GM12878 (cell line): ENCODE data around the gene MIER1. TPM values are rescaled to one million over a fixed set of nuclear protein-coding genes. Genes with fewer than 3 reads are reported as not detected.
A peak's percentile ranks its signal among the peaks of the same experiment; 100 is the strongest.

Source experiments
- ATAC-seq: fragments of 200-7000 bp; cut with Tn5 transposase; 3 replicates; pipeline ENCODE4 v1.9.1; 2020; ENCODE audit warnings: mild to moderate bottlenecking, moderate library complexity
- BruUV-seq: library from RNA; stranded (reverse); fragments of 400-500 nt; replicated peaks from 2 replicates; lab custom pipeline; 2021; lab: Mats Ljungman, UMichigan
- CTCF ChIA-PET: fragments of 300-600 bp; sonication (Branson Sonifier 250); formaldehyde crosslinking; extraction: SDS; loops from one replicate; lab custom pipeline; 2021; ENCODE audit warnings: inconsistent platforms; lab: Yijun Ruan, JAX
- POLR2A ChIA-PET: fragments of 350-600 bp; formaldehyde crosslinking; extraction: SDS; loops from one replicate; lab custom pipeline; 2021; ENCODE audit warnings: inconsistent platforms; lab: Charles Lee
- RAD21 ChIA-PET: fragments of 300-600 bp; sonication (Branson Sonifier 250); formaldehyde crosslinking; loops from one replicate; lab custom pipeline; 2023; ENCODE audit warnings: antibody characterized with exemption; ENCODE audit not compliant: unreplicated experiment; lab: Charles Lee
- SMC1A ChIA-PET: fragments of 300-600 bp; sonication (Branson Sonifier 250); formaldehyde crosslinking; loops from one replicate; lab custom pipeline; 2023; ENCODE audit not compliant: unreplicated experiment, uncharacterized antibody; lab: Charles Lee
- DNase-seq: peaks from one replicate; pipeline ENCODE4 v3.0.0-alpha.2; 2011; ENCODE audit warnings: low read depth, low spot score
- FAIRE-seq: peaks from 3 replicates; lab custom pipeline; 2011; peaks lifted over from hg19 to GRCh38; lab: Jason Lieb, UNC
- H2AFZ ChIP-seq: 2 replicates; pipeline ENCODE4 v1.6.0; 2011; ENCODE audit warnings: low read depth, low read length, control low read depth; ENCODE audit not compliant: control insufficient read depth
- H3K27ac ChIP-seq: 2 replicates; pipeline ENCODE4 v1.5.1; 2011; ENCODE audit warnings: control low read depth; ENCODE audit not compliant: control insufficient read depth, insufficient read depth
- H3K27me3 ChIP-seq, 2 experiments: replicated peaks in 1 of 2; 2 replicates each; pipeline versions ENCODE4 v1.6.0 to v1.6.1; 2011; ENCODE audit warnings: low read length in 1 of 2; ENCODE audit not compliant: control insufficient read depth in 2 of 2, insufficient read depth in 2 of 2
- H3K36me3 ChIP-seq, 2 experiments: 2 replicates each; pipeline ENCODE4 v1.5.1; 2011; ENCODE audit warnings: low read length in 1 of 2; ENCODE audit not compliant: control insufficient read depth in 2 of 2, insufficient read depth in 2 of 2
- H3K4me1 ChIP-seq: 2 replicates; pipeline ENCODE4 v1.6.1; 2011; ENCODE audit warnings: mild to moderate bottlenecking, low read length, moderate library complexity, mixed read lengths; ENCODE audit not compliant: control insufficient read depth, insufficient read depth
- H3K4me2 ChIP-seq: 2 replicates; pipeline ENCODE4 v1.6.0; 2011; ENCODE audit warnings: control low read depth; ENCODE audit not compliant: control insufficient read depth, insufficient read depth
- H3K4me3 ChIP-seq: fragments of 200-600 bp; sonication (generic); 2 replicates; pipeline ENCODE4 v1.5.1; 2016
- H3K79me2 ChIP-seq: 2 replicates; pipeline ENCODE4 v1.6.0; 2011; ENCODE audit warnings: low read length; ENCODE audit not compliant: control insufficient read depth, insufficient read depth
- H3K9ac ChIP-seq: 2 replicates; pipeline ENCODE4 v1.8.0; 2011; ENCODE audit warnings: low read length, control low read depth, mixed read lengths; ENCODE audit not compliant: control insufficient read depth, insufficient read depth
- H3K9me3 ChIP-seq: replicated peaks from 3 replicates; pipeline ENCODE4 v1.5.1; 2011; ENCODE audit warnings: mild to moderate bottlenecking, low read length; ENCODE audit not compliant: control insufficient read depth, insufficient read depth
- H4K20me1 ChIP-seq: 2 replicates; pipeline ENCODE4 v1.6.0; 2011; ENCODE audit not compliant: control insufficient read depth, insufficient read depth
- CHD1 ChIP-seq: IDR thresholded peaks from 2 replicates; pipeline ENCODE4 v1.6.1; 2012; ENCODE audit warnings: low read depth, low read length, improper control_type of control experiment
- NFIC ChIP-seq: IDR thresholded peaks from 2 replicates; pipeline ENCODE4 v1.6.1; 2012; ENCODE audit warnings: low read depth, mild to moderate bottlenecking, inconsistent platforms, low read length, moderate library complexity
- NFYA ChIP-seq: IDR thresholded peaks from 2 replicates; pipeline ENCODE4 v1.6.1; 2011; ENCODE audit warnings: low read depth, mild to moderate bottlenecking, low read length, improper control_type of control experiment, borderline replicate concordance
- PAX8 ChIP-seq: fragments of 450-650 bp; IDR thresholded peaks from 2 replicates; pipeline ENCODE4 v1.6.1; 2017; ENCODE audit warnings: mild to moderate bottlenecking, moderate library complexity
- SMAD5 ChIP-seq: IDR thresholded peaks from 2 replicates; pipeline ENCODE4 v1.6.1; 2016; ENCODE audit warnings: antibody characterized with exemption, low read depth
- SMARCA5 ChIP-seq: fragments of 450-650 bp; IDR thresholded peaks from 2 replicates; pipeline ENCODE4 v1.6.1; 2017; ENCODE audit warnings: mild to moderate bottlenecking
- WRNIP1 ChIP-seq: IDR thresholded peaks from 2 replicates; pipeline ENCODE4 v1.6.1; 2011; ENCODE audit warnings: low read depth, low read length, improper control_type of control experiment, borderline replicate concordance
- ZNF217 ChIP-seq: fragments of 450-650 bp; IDR thresholded peaks from 2 replicates; pipeline ENCODE4 v1.6.1; 2017; ENCODE audit warnings: antibody characterized with exemption, mild to moderate bottlenecking
- in situ Hi-C: fragments of 300-500 bp; cut with MboI; formaldehyde crosslinking; loops from 9 replicates; pipeline ENCODE4 v1.14.3; 2018; ENCODE audit warnings: mixed read lengths
- intact Hi-C: fragments of 100-400 bp; cut with micrococcal nuclease; formaldehyde crosslinking; loops from one replicate; pipeline ENCODE4 v1.14.2; 2022; ENCODE audit not compliant: unreplicated experiment
- polyA plus RNA-seq, 11 experiments: library from polyadenylated mRNA; depleted of rRNA in 4 of 11; unstranded in 6 of 11; stranded (reverse) in 5 of 11; fragments of >200 nt; fragmentation: Nextera tagmentation in 4 of 11; fragmentation: Illumina TruSeq in 1 of 11; extraction: Ambion mirVana in 4 of 11; extraction: Trizol in 1 of 11; gene quantifications; 1 replicate in 1 of 11; 2 replicates in 10 of 11; pipeline versions ENCODE4 v1.2.1 to v1.2.3, GENCODE V29; 2011 to 2016; ENCODE audit warnings: inconsistent platforms in 2 of 11, missing spikeins in 2 of 11, low read depth in 1 of 11
- total RNA-seq, 4 experiments: library from RNA; depleted of rRNA in 3 of 4; stranded (reverse); fragments of >200 nt in 3 of 4; fragmentation: Illumina TruSeq in 1 of 4; extraction: Trizol in 1 of 4; gene quantifications; 2 replicates each; pipeline versions ENCODE4 v1.2.1 to v1.2.3, GENCODE V29; 2013 to 2021
- TF ChIP-seq, protein P1 (sequence below): fragments of 450-650 bp; IDR thresholded peaks from 2 replicates; pipeline ENCODE4 v1.6.1; 2017; ENCODE audit warnings: mild to moderate bottlenecking, moderate library complexity
- TF ChIP-seq, protein P2 (sequence below): fragments of 450-650 bp; IDR thresholded peaks from 2 replicates; pipeline ENCODE4 v1.6.1; 2017; ENCODE audit warnings: low read depth, mild to moderate bottlenecking, moderate library complexity
- TF ChIP-seq, protein P3 (sequence below): fragments of 450-650 bp; IDR thresholded peaks from 2 replicates; pipeline ENCODE4 v1.6.1; 2017; ENCODE audit warnings: mild to moderate bottlenecking, low read depth, inconsistent platforms; ENCODE audit not compliant: poor library complexity, severe bottlenecking

Gene MIER1
- total and polyA plus RNA-seq, 10 of the 15 experiments (the other 5 are each of a cell fraction or from before 2014, with no cell fraction given): 13.6 to 39.8 (median 25.7) TPM

DNA sequence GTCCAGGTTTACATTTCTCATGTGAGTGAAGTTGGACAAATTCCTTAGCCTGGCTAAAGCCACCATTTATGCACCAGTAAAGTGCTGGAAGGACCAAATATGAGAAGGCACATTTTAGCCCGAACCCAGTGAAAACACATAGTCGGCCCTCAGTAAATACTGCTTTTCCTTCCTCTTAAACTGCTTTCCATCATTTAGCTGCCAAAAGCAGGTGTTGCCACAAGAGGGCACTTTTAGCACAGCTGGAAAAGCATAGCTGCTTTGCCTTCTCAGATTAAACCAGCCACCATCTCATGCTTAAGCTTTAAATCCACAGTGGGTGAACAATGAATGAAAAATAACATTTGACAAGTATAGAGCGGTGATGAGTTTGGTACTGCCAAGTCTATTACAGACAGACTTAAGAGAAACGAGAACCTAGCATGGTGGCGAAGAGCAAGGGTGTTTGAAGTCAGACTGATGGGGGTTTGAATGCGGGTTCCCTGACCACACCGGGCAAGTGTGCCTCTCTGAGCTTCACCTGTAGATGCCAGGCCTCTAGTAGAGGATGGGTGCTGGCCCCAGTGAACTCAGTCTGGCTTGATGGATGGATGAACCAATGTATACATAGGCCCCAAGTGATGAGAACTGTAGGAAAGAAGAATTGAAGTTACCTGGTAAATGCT is 71.4 kb downstream of the MIER1 start (continued):
- TF ChIP-seq, protein P1, sequence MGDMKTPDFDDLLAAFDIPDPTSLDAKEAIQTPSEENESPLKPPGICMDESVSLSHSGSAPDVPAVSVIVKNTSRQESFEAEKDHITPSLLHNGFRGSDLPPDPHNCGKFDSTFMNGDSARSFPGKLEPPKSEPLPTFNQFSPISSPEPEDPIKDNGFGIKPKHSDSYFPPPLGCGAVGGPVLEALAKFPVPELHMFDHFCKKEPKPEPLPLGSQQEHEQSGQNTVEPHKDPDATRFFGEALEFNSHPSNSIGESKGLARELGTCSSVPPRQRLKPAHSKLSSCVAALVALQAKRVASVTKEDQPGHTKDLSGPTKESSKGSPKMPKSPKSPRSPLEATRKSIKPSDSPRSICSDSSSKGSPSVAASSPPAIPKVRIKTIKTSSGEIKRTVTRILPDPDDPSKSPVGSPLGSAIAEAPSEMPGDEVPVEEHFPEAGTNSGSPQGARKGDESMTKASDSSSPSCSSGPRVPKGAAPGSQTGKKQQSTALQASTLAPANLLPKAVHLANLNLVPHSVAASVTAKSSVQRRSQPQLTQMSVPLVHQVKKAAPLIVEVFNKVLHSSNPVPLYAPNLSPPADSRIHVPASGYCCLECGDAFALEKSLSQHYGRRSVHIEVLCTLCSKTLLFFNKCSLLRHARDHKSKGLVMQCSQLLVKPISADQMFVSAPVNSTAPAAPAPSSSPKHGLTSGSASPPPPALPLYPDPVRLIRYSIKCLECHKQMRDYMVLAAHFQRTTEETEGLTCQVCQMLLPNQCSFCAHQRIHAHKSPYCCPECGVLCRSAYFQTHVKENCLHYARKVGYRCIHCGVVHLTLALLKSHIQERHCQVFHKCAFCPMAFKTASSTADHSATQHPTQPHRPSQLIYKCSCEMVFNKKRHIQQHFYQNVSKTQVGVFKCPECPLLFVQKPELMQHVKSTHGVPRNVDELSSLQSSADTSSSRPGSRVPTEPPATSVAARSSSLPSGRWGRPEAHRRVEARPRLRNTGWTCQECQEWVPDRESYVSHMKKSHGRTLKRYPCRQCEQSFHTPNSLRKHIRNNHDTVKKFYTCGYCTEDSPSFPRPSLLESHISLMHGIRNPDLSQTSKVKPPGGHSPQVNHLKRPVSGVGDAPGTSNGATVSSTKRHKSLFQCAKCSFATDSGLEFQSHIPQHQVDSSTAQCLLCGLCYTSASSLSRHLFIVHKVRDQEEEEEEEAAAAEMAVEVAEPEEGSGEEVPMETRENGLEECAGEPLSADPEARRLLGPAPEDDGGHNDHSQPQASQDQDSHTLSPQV: 0 out of 2 replicates have a peak, but pooled peaks have one; percentile 63
- TF ChIP-seq SMAD5 (no peak), NFYA (no peak), ZNF217 (no peak)
- TF ChIP-seq, protein P2, sequence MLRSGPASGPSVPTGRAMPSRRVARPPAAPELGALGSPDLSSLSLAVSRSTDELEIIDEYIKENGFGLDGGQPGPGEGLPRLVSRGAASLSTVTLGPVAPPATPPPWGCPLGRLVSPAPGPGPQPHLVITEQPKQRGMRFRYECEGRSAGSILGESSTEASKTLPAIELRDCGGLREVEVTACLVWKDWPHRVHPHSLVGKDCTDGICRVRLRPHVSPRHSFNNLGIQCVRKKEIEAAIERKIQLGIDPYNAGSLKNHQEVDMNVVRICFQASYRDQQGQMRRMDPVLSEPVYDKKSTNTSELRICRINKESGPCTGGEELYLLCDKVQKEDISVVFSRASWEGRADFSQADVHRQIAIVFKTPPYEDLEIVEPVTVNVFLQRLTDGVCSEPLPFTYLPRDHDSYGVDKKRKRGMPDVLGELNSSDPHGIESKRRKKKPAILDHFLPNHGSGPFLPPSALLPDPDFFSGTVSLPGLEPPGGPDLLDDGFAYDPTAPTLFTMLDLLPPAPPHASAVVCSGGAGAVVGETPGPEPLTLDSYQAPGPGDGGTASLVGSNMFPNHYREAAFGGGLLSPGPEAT: 0 out of 2 replicates have a peak, but pooled peaks have one; percentile 13

DNA sequence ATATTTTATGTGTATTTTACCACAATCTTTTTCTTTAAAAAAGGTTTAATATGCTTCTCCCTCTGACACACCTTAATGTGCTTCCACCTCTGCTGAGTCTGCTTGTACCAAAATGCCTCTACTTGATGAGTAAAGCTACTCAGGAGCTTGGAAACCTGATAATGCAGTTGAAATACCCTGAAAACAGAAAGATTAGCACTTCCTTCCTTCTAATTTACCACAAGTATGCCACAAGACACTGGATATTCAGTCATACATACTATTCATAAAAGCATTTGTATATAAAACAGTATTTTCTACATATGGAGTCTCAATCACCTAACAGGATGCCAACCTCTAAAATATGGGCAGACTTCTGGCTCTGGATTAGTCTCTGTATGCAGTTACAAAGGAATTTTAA is 74.2 kb downstream of the MIER1 start:
- no peak for FAIRE-seq
- Histone ChIP-seq H3K4me3 (no peak overlapping the region), H3K79me2 (no peaks in the 10 kb centered on the region), H3K27me3 (no peaks in the 10 kb centered on the region), H2AFZ (no peak overlapping the region), H3K9ac (no peak overlapping the region), H3K36me3 (no peaks in the 10 kb centered on the region; a peak in 1 of 4 replicates), H3K27ac (no peak overlapping the region), H3K4me2 (no peak overlapping the region), H3K4me1 (no peaks in the 10 kb centered on the region), H4K20me1 (no peaks in the 10 kb centered on the region), H3K9me3 (no peaks in the 10 kb centered on the region)
- SMC1A ChIA-PET: interaction anchor here (1.1 to 2.0 kb wide), 4 partner anchors 21 to 212 kb away, joined by 3 to 6 read pairs (median 4); no protein-coding TSS in a partner anchor
- ATAC-seq: no peak
- in situ Hi-C loops: loop anchor here (10.0 kb wide), 1 partner anchor 506 kb away; no protein-coding TSS in a partner anchor
- CTCF ChIA-PET: interaction anchor here (1.1 to 1.3 kb wide), 3 partner anchors 20 to 215 kb away, joined by 3 to 7 read pairs (median 6); no protein-coding TSS in a partner anchor
- no peak for DNase-seq
- POLR2A ChIA-PET: no interaction called here
- intact Hi-C loops: no loop called here
- RAD21 ChIA-PET: interaction anchor here (3.5 kb wide), 1 partner anchor 150 kb away, joined by 12 read pairs; no protein-coding TSS in a partner anchor
- BruUV-seq: no TSS peak
- TF ChIP-seq, protein P3, sequence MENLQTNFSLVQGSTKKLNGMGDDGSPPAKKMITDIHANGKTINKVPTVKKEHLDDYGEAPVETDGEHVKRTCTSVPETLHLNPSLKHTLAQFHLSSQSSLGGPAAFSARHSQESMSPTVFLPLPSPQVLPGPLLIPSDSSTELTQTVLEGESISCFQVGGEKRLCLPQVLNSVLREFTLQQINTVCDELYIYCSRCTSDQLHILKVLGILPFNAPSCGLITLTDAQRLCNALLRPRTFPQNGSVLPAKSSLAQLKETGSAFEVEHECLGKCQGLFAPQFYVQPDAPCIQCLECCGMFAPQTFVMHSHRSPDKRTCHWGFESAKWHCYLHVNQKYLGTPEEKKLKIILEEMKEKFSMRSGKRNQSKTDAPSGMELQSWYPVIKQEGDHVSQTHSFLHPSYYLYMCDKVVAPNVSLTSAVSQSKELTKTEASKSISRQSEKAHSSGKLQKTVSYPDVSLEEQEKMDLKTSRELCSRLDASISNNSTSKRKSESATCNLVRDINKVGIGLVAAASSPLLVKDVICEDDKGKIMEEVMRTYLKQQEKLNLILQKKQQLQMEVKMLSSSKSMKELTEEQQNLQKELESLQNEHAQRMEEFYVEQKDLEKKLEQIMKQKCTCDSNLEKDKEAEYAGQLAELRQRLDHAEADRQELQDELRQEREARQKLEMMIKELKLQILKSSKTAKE: no peak
- TF ChIP-seq CHD1 (no peak), NFIC (no peak), SMARCA5 (no peak), WRNIP1 (no peak), PAX8 (no peak)
